ENCODE data around the gene PIP5K1B. TPM values are rescaled to one million over a fixed set of nuclear protein-coding genes. Genes with fewer than 3 reads are reported as not detected.

Gene PIP5K1B
- total and polyA plus RNA-seq, 2 donors (not counting 3 experiments of a cell fraction or from before 2014, with no cell fraction given) = 0.27 TPM; not detected in 1

- DNase-seq (ENCODE audit: low read depth, low spot score) (no peak), FAIRE-seq (no peak)
- POLR2A ChIA-PET = no interaction called here
- H3K27me3 ChIP-seq (ENCODE audit: control insufficient read depth in 2 of 2, insufficient read depth in 2 of 2, low read length in 2 of 2) = peaks cover 2 to 12% of the 10 kb centered on the region in 2 experiments
- no peak within 1 kb of the TSS for H3K4me3 ChIP-seq (replicated peaks in 1 of 3; ENCODE audit: insufficient read depth in 1 of 3, low read depth in 1 of 3, low read length in 3 of 3)
- intact Hi-C loops (cut with micrococcal nuclease) (no loop called here), dilution Hi-C loops (cut with MboI; ENCODE audit: extremely low pct_ligation_motif_present, low sequenced_read_pairs) (no loop called here)
- CTCF ChIA-PET = no interaction called here
- no peak within 1 kb of the TSS for H2AFZ ChIP-seq (ENCODE audit: low read depth, low read length)
- no peaks in the 10 kb centered on the region for H3K4me1 ChIP-seq (ENCODE audit: control insufficient read depth, extremely low read depth, insufficient read depth, low read length)
- BruUV-seq (replicated peaks) = no TSS peak
- no peaks in the 10 kb centered on the region for H3K36me3 ChIP-seq (ENCODE audit: control insufficient read depth in 2 of 2, extremely low read depth in 1 of 2, insufficient read depth in 2 of 2, low read length in 2 of 2)
- no peaks in the 10 kb centered on the region for H3K9me3 ChIP-seq (replicated peaks; ENCODE audit: control insufficient read depth, insufficient read depth, low read length)
- H3K9ac ChIP-seq (replicated peaks; ENCODE audit: extremely low read depth, insufficient read depth, low read length) = no peak within 1 kb of the TSS
- no peaks in the 10 kb centered on the region for H4K20me1 ChIP-seq (replicated peaks; ENCODE audit: control insufficient read depth, extremely low read depth, insufficient read depth, low read length)
- no peak within 1 kb of the TSS for H3K4me2 ChIP-seq (ENCODE audit: insufficient read depth, low read length)
- TF ChIP-seq FOS (IDR thresholded peaks at IDR 0.05; ENCODE audit: borderline replicate concordance, insufficient read depth, low read length) (no peak), MYC (IDR thresholded peaks at IDR 0.05; ENCODE audit: low read depth, low read length) (no peak), EZH2 (IDR thresholded peaks at IDR 0.05; ENCODE audit: borderline replicate concordance, low read depth, low read length, severe bottlenecking) (no peak), POLR2AphosphoS5 (IDR thresholded peaks at IDR 0.05; ENCODE audit: insufficient read depth, low read depth, low read length) (no peak), POLR2A (IDR thresholded peaks at IDR 0.05; ENCODE audit: low read depth, low read length) (no peak), JUN (IDR thresholded peaks at IDR 0.05; ENCODE audit: borderline replicate concordance, insufficient read depth, insufficient read length, low read depth) (no peak), GATA2 (IDR thresholded peaks at IDR 0.05; ENCODE audit: insufficient read depth, insufficient read length, low read depth, low read length) (no peak)
- TF ChIP-seq, protein P1, sequence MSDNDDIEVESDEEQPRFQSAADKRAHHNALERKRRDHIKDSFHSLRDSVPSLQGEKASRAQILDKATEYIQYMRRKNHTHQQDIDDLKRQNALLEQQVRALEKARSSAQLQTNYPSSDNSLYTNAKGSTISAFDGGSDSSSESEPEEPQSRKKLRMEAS (IDR thresholded peaks at IDR 0.05; ENCODE audit: insufficient read depth, insufficient read length) = no peak
- TF ChIP-seq, protein P2, sequence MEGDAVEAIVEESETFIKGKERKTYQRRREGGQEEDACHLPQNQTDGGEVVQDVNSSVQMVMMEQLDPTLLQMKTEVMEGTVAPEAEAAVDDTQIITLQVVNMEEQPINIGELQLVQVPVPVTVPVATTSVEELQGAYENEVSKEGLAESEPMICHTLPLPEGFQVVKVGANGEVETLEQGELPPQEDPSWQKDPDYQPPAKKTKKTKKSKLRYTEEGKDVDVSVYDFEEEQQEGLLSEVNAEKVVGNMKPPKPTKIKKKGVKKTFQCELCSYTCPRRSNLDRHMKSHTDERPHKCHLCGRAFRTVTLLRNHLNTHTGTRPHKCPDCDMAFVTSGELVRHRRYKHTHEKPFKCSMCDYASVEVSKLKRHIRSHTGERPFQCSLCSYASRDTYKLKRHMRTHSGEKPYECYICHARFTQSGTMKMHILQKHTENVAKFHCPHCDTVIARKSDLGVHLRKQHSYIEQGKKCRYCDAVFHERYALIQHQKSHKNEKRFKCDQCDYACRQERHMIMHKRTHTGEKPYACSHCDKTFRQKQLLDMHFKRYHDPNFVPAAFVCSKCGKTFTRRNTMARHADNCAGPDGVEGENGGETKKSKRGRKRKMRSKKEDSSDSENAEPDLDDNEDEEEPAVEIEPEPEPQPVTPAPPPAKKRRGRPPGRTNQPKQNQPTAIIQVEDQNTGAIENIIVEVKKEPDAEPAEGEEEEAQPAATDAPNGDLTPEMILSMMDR (IDR thresholded peaks at IDR 0.05; ENCODE audit: extremely low read depth in 1 of 2, insufficient read depth in 1 of 2, low read depth in 1 of 2, low read length in 2 of 2) = no peak
- no peaks in the 10 kb centered on the region for H3K79me2 ChIP-seq (ENCODE audit: control insufficient read depth, insufficient read depth, low read length)
- H3K9me1 ChIP-seq (replicated peaks; ENCODE audit: control insufficient read depth, extremely low read depth, insufficient read depth, low read length) = no peaks in the 10 kb centered on the region
- H3K27ac ChIP-seq (ENCODE audit: insufficient read depth, low read depth, low read length) = no peak within 1 kb of the TSS
Observed at GRCh38 chr9:69014013-69014412, 309.0 kb downstream of the PIP5K1B start, which contains the start of gene PRKACG. TSS of gene PRKACG (minus strand) at chr9:69014113. CDS start at chr9:69014092, 21 bp downstream.
